Measurements from ENCODE around the gene DCD. TPM values are rescaled to one million over a fixed set of nuclear protein-coding genes. Genes with fewer than 3 reads are reported as not detected.
A peak's percentile ranks its signal among the peaks of the same experiment; 100 is the strongest.
"Not testable (repeated sequence)": the region's sequence is repeated elsewhere in the genome, so short reads cannot be mapped to it uniquely, and the experiment has no call there.

Gene DCD
- total RNA-seq, 2 donors from 2014 or later, result not detected

- H3K27me3 Mint-ChIP-seq, result peaks cover 34% of the 10 kb centered on the region
- not testable (repeated sequence) for H3K36me3 Mint-ChIP-seq (ENCODE audit: low read depth); H3K27ac Mint-ChIP-seq; DNase-seq; H3K9me3 ChIP-seq (ENCODE audit: control insufficient read depth, low read length, poor library complexity, severe bottlenecking); H3K4me1 Mint-ChIP-seq; H3K4me3 Mint-ChIP-seq; ATAC-seq
Observed at GRCh38 chr12:54665022-54665635, 17.0 kb upstream of the DCD start.

GRCh38 chr12:54663603-54664002, 15.4 kb upstream of the DCD start:
- no peak for DNase-seq
- H3K27ac Mint-ChIP-seq, result no peak overlapping the region
- no peaks in the 10 kb centered on the region for H3K36me3 Mint-ChIP-seq (ENCODE audit: low read depth)
- ATAC-seq, result no peak
- no peak overlapping the region for H3K4me3 Mint-ChIP-seq
- no peaks in the 10 kb centered on the region for H3K9me3 ChIP-seq (ENCODE audit: control insufficient read depth, low read length, poor library complexity, severe bottlenecking)
- peaks cover 37% of the 10 kb centered on the region for H3K27me3 Mint-ChIP-seq
- peaks cover under 1% of the 10 kb centered on the region for H3K4me1 Mint-ChIP-seq

- Mint-ChIP-seq H3K27me3 (peaks cover 42% of the 10 kb centered on the region), H3K4me3 (no peak overlapping the region), H3K36me3 (ENCODE audit: low read depth) (no peaks in the 10 kb centered on the region), H3K4me1 (peaks cover 2% of the 10 kb centered on the region), H3K27ac (no peak overlapping the region)
- ATAC-seq (no peak), DNase-seq (no peak)
- no peaks in the 10 kb centered on the region for H3K9me3 ChIP-seq (ENCODE audit: control insufficient read depth, low read length, poor library complexity, severe bottlenecking)
Observed at GRCh38 chr12:54662026-54662425, 13.9 kb upstream of the DCD start.

- Mint-ChIP-seq H3K4me3 (no peak overlapping the region), H3K36me3 (ENCODE audit: low read depth) (no peaks in the 10 kb centered on the region), H3K27me3 (peaks cover 45% of the 10 kb centered on the region), H3K27ac (no peak overlapping the region), H3K4me1 (peaks cover 2% of the 10 kb centered on the region)
- ATAC-seq, result no peak
- DNase-seq, result no peak
- H3K9me3 ChIP-seq (ENCODE audit: control insufficient read depth, low read length, poor library complexity, severe bottlenecking), result no peaks in the 10 kb centered on the region
Observed at GRCh38 chr12:54661048-54661447, 12.9 kb upstream of the DCD start.

- no peak for ATAC-seq
- no peaks in the 10 kb centered on the region for H3K36me3 Mint-ChIP-seq (ENCODE audit: low read depth)
- no peaks in the 10 kb centered on the region for H3K9me3 ChIP-seq (ENCODE audit: control insufficient read depth, low read length, poor library complexity, severe bottlenecking)
- no peak for DNase-seq
- H3K4me3 Mint-ChIP-seq, result no peak overlapping the region
- H3K4me1 Mint-ChIP-seq, result peaks cover 2% of the 10 kb centered on the region
- H3K27ac Mint-ChIP-seq, result no peak overlapping the region
- peaks cover 42% of the 10 kb centered on the region for H3K27me3 Mint-ChIP-seq
Observed at GRCh38 chr12:54660320-54660962, 12.3 kb upstream of the DCD start.

- H3K27ac Mint-ChIP-seq, result no peak overlapping the region
- no peaks in the 10 kb centered on the region for H3K9me3 ChIP-seq (ENCODE audit: control insufficient read depth, low read length, poor library complexity, severe bottlenecking)
- no peak overlapping the region for H3K4me3 Mint-ChIP-seq
- no peaks in the 10 kb centered on the region for H3K36me3 Mint-ChIP-seq (ENCODE audit: low read depth)
- peaks cover 52% of the 10 kb centered on the region for H3K27me3 Mint-ChIP-seq
- peak; percentile 59 for ATAC-seq
- peaks cover 2% of the 10 kb centered on the region for H3K4me1 Mint-ChIP-seq
- DNase-seq, result peak in 1 of 3 donors; percentile 34
Observed at GRCh38 chr12:54658306-54659264, 10.4 kb upstream of the DCD start.

GRCh38 chr12:54657105-54657607, 9.0 kb upstream of the DCD start:
- H3K9me3 ChIP-seq (ENCODE audit: control insufficient read depth, low read length, poor library complexity, severe bottlenecking), result no peaks in the 10 kb centered on the region
- H3K27ac Mint-ChIP-seq, result no peak overlapping the region
- H3K4me3 Mint-ChIP-seq, result no peak overlapping the region
- peaks cover 2% of the 10 kb centered on the region for H3K36me3 Mint-ChIP-seq (ENCODE audit: low read depth)
- DNase-seq (no peak), ATAC-seq (no peak)
- H3K4me1 Mint-ChIP-seq, result peaks cover 2% of the 10 kb centered on the region
- H3K27me3 Mint-ChIP-seq, result peaks cover 65% of the 10 kb centered on the region

GRCh38 chr12:54654926-54655325, 6.8 kb upstream of the DCD start:
- DNase-seq (no peak), ATAC-seq (no peak)
- no peaks in the 10 kb centered on the region for H3K9me3 ChIP-seq (ENCODE audit: control insufficient read depth, low read length, poor library complexity, severe bottlenecking)
- Mint-ChIP-seq H3K27ac (no peak overlapping the region), H3K27me3 (peaks cover 61% of the 10 kb centered on the region), H3K4me1 (peaks cover 2% of the 10 kb centered on the region), H3K4me3 (no peak overlapping the region), H3K36me3 (ENCODE audit: low read depth) (peaks cover 2% of the 10 kb centered on the region)

- Mint-ChIP-seq H3K27ac (no peak overlapping the region), H3K4me3 (no peak overlapping the region), H3K36me3 (ENCODE audit: low read depth) (peaks cover 2% of the 10 kb centered on the region), H3K27me3 (peaks cover 44% of the 10 kb centered on the region), H3K4me1 (no peaks in the 10 kb centered on the region)
- DNase-seq (no peak), ATAC-seq (no peak)
- H3K9me3 ChIP-seq (ENCODE audit: control insufficient read depth, low read length, poor library complexity, severe bottlenecking), result no peaks in the 10 kb centered on the region
Observed at GRCh38 chr12:54653025-54653424, 4.9 kb upstream of the DCD start.

GRCh38 chr12:54650889-54651288, 2.7 kb upstream of the DCD start:
- no peaks in the 10 kb centered on the region for H3K9me3 ChIP-seq (ENCODE audit: control insufficient read depth, low read length, poor library complexity, severe bottlenecking)
- peaks cover 2% of the 10 kb centered on the region for H3K36me3 Mint-ChIP-seq (ENCODE audit: low read depth)
- H3K27me3 Mint-ChIP-seq, result peaks cover 50% of the 10 kb centered on the region
- ATAC-seq (no peak), DNase-seq (no peak)
- H3K4me1 Mint-ChIP-seq, result no peaks in the 10 kb centered on the region
- no peak overlapping the region for H3K27ac Mint-ChIP-seq
- H3K4me3 Mint-ChIP-seq, result no peak overlapping the region

GRCh38 chr12:54650409-54650808, 2.2 kb upstream of the DCD start:
- Mint-ChIP-seq H3K4me3 (no peak overlapping the region), H3K36me3 (ENCODE audit: low read depth) (peaks cover 2% of the 10 kb centered on the region), H3K27ac (no peak overlapping the region), H3K27me3 (peaks cover 53% of the 10 kb centered on the region), H3K4me1 (no peaks in the 10 kb centered on the region)
- DNase-seq (no peak), ATAC-seq (no peak)
- no peaks in the 10 kb centered on the region for H3K9me3 ChIP-seq (ENCODE audit: control insufficient read depth, low read length, poor library complexity, severe bottlenecking)

- no peak overlapping the region for H3K27ac Mint-ChIP-seq
- peaks cover 2% of the 10 kb centered on the region for H3K36me3 Mint-ChIP-seq (ENCODE audit: low read depth)
- H3K27me3 Mint-ChIP-seq, result peaks cover 54% of the 10 kb centered on the region
Observed at GRCh38 chr12:54649825-54650224, 1.7 kb upstream of the DCD start.

GRCh38 chr12:54641554-54641953, 6.6 kb downstream of the DCD start:
- H3K4me1 Mint-ChIP-seq, result no peaks in the 10 kb centered on the region
- ATAC-seq, result no peak
- no peaks in the 10 kb centered on the region for H3K36me3 Mint-ChIP-seq (ENCODE audit: low read depth)
- no peaks in the 10 kb centered on the region for H3K9me3 ChIP-seq (ENCODE audit: control insufficient read depth, low read length, poor library complexity, severe bottlenecking)
- H3K27me3 Mint-ChIP-seq, result peaks cover 44% of the 10 kb centered on the region
- DNase-seq, result no peak
- no peak overlapping the region for H3K4me3 Mint-ChIP-seq
- no peak overlapping the region for H3K27ac Mint-ChIP-seq

More at GRCh38 chr12:54649825-54650224, 1.7 kb upstream of the DCD start:
- Mint-ChIP-seq H3K4me3 (no peak overlapping the region), H3K4me1 (no peaks in the 10 kb centered on the region)
- ATAC-seq (no peak), DNase-seq (no peak)
- no peaks in the 10 kb centered on the region for H3K9me3 ChIP-seq (ENCODE audit: control insufficient read depth, low read length, poor library complexity, severe bottlenecking)
